Measurements from ENCODE around the gene FRS3.

The FRS3 gene

GRCh38 chr6:41791305-41791704, 11.6 kb upstream of the FRS3 start:
- DNase-seq (ENCODE audit: low read depth), result no peak

DNA sequence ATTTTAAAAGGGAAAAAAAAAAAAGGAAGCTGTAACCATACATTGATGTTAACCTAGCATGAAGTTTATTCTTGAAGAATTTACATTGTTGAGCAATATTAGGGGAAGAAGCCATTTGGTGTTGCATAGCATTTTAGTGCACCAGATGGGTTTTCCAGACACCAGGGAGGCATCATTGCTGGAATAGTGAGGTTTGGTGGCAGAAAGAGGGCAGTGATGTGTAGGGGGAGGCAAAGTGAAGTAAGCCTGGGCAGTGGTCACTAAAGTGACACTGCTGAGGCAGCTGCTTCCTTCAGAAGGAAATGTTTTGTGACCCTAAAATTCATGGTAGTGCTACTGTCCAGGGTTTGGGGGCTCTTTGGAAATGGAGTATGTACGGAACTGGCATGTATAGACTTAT, 10.3 kb upstream of the FRS3 start:
- no peak for DNase-seq (ENCODE audit: low read depth)

- no peak for DNase-seq (ENCODE audit: low read depth)
Measured at GRCh38 chr6:41789390-41789724, 9.7 kb upstream of the FRS3 start.

DNA sequence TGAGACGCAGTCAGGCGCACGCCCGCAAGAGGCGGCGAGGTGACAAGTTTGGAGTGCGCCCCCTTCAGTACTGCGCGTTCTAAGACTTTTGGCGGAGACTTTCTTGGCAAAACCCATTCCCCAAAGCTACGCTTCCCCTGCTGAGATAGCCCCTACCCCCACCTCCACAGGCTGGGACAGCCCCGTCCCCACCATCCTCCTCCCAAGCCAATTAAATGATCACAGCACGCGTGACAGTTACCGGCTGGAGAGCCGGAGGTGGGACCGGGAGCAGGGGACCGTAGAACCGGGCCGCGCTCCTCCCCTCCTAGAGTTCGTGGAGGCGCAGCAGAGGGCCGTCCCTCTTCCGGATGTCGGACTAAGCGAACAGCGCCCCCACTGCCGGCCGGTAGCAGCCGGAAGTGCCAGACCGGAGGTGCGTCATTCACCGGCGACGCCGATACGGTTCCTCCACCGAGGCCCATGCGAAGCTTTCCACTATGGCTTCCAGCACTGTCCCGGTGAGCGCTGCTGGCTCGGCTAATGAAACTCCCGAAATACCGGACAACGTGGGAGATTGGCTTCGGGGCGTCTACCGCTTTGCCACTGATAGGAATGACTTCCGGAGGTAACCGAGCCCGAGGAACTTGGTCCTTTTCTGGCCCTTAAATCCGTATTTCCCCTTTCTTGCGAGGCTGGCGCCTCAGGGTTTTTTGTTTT, 7.7 kb upstream of the FRS3 start, which contains the start of gene TOMM6:
Gene TOMM6, plus strand, starts transcription at position 476 of the 699 bp plus-strand sequence. Its CDS starts 4 bp downstream, at position 480.
- peak; percentile 97 for DNase-seq (ENCODE audit: low read depth)

DNA sequence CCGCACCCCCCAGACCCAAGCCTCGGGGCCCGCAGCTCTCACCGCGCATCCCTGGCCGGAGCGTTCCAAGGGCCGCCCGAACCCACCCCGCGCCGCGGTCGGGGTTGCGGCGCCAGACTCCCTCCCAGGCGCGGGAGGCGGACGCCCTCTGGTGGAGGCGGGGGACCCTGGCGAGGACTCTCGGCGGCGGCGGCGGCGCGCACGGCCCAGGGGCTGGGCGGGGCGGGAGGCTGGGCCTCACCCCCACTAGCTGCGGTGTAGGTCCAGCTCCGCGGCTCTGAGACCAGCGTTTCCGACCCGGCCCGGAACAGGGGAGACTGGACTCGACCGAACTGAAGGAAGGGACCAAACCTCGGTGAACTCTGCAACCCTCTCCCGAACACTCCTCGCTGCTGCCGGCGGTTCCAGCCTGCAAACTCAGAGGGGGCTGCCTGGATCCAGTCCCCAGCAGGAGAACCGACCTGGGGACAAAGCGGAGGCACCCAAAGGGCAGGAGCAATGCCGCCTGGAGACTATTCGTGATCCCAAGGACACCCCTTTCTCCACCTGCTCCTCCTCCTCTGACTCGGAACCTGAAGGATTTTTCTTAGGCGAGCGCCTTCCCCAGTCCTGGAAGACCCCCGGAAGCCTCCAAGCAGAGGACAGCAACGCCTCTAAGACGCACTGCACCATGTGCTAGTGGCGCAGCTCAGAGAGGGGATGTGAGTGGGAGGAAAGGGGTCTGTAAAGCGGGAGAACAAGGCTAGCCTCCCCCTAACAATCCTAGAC, 6.9 kb upstream of the FRS3 start:
- peak; percentile 87 for DNase-seq (ENCODE audit: low read depth)

GRCh38 chr6:41785689-41786450, 6.2 kb upstream of the FRS3 start:
- peak; percentile 37 for DNase-seq (ENCODE audit: low read depth)

DNA sequence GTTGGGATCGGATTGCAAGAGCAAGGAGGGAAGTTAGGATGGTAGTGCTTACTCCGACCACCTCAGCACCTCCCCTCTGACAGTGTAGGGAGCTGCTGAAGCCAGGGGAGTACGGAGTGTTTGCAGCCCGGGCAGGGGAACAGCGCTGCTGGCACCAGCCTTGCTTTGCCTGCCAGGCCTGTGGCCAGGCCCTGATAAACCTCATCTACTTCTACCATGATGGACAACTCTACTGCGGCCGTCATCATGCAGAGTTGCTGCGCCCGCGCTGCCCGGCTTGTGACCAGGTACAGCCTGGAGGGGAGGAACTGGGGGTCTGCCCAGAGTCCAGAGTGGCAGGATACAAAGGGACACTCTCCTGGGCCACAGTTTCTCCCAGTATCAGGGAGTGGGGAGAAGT, 5.6 kb upstream of the FRS3 start:
- no peak for DNase-seq (ENCODE audit: low read depth)

DNA sequence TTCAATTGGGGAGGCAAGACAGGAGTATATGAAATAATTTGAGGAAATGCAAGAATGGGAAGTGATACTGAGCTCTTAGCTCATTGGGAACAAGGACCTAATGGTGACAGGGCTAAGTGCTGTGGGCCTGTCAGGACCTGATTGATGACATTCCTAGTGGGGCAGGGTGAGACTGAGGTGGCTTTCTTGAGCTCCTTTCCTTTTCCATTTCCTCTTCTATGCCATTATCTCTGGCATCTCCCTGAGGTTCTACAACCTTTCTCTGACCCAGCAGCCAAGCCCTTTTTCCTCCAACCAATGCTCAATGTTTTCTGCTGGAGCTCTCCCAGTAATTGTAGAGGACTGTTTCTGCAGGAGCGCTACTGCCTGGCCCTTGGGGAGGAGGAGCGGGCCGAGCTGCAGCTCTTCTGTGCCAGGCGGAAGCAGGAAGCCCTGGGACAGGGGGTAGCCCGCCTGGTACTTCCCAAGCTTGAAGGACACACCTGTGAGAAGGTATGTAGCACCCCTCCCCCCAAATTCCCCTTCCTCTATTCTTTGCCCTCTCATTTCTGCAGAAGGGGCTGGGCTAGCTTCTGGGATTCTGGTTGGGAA, 5.0 kb upstream of the FRS3 start:
- no peak for DNase-seq (ENCODE audit: low read depth)

DNA sequence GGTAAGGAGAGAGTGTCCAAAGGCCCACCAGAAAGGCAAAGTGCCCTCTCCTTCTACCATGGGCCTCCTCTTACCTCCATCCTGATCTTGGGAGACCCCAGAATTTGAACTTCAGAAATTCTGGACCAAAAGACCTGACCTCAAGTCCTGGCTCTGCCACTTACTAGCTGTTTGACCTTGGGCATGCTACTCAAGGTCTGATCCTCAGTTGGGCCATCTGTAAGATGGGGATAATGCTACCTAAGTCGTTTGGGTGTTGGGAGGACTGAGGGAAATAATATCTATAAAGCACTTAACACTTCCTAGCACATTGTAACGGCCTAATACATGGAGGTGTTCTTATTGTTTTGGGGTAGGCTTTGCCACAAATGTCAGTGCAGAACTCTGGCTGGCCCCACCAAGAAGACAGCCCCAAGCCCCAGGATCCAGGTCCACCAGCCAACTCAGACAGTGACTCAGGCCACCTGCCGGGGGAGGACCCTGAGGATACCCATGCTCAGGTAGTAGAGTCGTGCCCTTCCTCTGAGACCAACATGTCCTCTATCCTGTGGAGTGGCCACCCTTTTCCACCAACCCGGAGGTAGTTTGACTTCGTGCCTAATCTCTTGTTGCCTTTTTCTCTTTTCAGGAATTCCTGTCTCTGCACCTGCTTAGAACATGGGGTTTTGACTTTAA, 3.5 kb upstream of the FRS3 start:
- DNase-seq (ENCODE audit: low read depth), result no peak

- no peak for DNase-seq (ENCODE audit: low read depth)
Measured at GRCh38 chr6:41781366-41781730, 1.6 kb upstream of the FRS3 start.

- peak; percentile 40 for DNase-seq (ENCODE audit: low read depth)
Measured at GRCh38 chr6:41780551-41781365, 1.1 kb upstream of the FRS3 start, which contains the start of gene PRICKLE4. PRICKLE4 (plus strand) TSS chr6:41780782; CDS start chr6:41783474, 2,692 bp downstream.

DNA sequence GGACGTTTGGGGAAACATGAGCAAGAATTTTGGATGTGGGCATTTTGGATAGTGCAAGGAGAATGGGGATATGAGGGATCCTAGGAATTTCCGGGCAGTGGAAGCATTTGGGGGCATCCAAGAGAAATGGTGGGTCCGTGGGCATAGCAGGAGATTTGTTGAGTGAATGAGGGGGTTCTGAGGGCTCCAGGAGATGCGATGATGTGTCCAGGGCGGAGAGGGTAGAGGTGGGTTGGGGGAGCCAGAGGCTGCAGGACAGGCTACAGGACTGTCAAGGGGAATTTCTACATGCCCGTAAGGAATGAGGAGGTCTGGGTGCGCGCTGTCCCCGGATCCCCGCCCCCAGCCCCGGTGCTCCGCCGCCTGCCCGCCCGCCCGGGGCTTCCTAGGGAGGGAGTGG, 364 bp downstream of the FRS3 start:
- DNase-seq (ENCODE audit: low read depth), result no peak

DNA sequence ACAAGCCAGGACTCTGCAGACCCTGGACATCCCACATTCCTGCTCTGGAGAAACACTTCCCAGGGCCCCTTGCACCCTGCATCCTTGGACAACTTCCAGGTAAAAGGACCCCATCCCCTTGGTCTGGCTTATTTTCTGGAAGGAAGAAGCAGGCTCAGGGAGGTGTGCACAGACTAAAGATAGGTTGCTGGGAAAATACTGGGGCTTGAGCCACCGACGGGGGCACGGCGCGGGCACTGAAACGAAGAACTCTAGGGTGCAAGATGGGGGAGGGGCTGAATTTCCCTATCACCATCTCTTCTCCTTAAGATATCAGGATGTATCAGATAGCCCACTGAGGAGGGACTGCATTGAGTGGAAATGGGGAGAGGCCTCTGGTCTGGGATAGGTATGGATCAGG, 805 bp downstream of the FRS3 start:
- DNase-seq (ENCODE audit: low read depth), result no peak

GRCh38 chr6:41777551-41778285, 2.0 kb downstream of the FRS3 start:
- no peak for DNase-seq (ENCODE audit: low read depth)

DNA sequence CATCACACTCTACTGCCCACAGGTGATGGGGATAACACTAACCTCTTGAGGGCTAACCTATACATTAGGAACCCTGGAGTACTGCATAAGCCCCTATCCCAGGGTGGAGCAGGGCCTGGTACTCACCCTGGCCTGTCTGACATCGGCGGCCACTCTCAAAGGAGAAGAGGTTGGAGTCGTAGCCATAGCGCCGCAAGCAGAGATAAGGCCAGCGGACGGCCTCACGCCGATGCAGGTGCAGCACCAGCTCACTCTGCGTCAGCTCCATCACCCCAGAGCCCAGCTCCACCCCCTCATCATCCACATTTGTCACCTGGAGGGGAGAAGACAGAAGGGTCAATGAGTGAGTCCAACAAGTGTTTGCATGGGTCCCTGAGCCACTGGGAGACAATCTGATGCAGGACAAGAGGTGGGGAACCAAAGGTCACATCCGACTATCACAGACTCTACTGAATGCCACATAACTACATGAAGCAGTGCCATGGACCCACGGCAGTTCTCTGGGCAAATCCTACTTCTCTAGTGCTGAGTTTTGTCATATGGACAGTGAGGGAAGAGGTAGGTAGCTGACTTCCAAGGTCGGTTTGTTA, 4.3 kb downstream of the FRS3 start:
- DNase-seq (ENCODE audit: low read depth), result no peak

GRCh38 chr6:41774841-41775240, 4.9 kb downstream of the FRS3 start:
- no peak for DNase-seq (ENCODE audit: low read depth)

- no peak for DNase-seq (ENCODE audit: low read depth)
Measured at GRCh38 chr6:41771058-41771983, 8.4 kb downstream of the FRS3 start.

DNA sequence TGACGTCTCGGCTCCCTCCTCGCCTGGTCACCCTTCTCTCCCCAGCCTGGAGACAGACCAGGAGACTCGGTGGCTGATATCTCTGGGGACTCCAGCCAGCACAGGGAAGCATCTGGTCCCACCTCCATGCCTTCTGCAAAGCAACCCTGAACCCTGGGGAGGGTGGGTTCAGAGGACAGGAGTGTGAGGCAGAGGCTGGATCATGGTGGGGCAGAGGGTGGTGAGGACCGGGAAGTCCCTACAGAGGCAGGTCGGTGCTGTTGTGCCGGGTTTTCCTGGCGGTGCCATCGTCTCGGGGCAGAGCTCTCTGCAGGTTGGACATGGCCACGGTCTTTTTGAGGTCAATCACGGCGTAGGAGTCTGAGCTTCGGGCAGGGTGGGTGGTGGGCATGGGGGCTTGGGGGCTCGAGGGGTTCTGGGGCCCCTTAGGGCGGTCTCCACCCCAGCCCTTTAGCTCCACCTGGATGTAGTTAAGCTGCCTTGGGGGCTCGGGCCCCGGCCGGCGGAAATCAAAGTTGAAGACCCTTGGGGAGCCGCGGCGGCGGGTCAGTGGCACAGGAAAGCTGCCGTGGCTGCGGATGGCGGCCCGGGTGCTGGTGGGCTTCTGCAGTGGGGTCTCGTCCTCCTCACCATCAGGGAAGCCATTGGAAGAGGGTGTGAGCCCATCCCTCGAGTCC, 9.2 kb downstream of the FRS3 start:
- DNase-seq (ENCODE audit: low read depth), result no peak

All from ELR (cell line).